ENCODE data around the gene AMPD1.

DNA sequence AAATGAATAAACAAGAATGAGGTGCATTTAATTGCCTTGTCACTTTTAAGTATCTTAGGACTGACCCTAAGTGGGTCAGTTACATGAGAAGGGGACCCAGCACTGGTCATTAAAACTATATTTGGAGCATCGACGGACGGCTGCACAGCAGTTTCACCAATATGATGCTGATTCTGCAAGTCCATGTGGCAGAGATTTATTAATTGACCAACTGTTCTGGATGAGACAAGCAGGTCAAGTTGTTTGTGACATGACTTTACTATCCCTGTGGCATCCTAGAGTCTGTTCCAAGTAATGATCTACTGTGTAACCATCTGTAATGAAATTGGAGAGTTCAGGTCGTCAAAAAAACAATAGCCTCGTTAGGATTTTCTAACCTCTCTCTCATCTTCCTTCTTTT, 9.5 kb downstream of the AMPD1 start:
- TF ChIP-seq, protein P1, sequence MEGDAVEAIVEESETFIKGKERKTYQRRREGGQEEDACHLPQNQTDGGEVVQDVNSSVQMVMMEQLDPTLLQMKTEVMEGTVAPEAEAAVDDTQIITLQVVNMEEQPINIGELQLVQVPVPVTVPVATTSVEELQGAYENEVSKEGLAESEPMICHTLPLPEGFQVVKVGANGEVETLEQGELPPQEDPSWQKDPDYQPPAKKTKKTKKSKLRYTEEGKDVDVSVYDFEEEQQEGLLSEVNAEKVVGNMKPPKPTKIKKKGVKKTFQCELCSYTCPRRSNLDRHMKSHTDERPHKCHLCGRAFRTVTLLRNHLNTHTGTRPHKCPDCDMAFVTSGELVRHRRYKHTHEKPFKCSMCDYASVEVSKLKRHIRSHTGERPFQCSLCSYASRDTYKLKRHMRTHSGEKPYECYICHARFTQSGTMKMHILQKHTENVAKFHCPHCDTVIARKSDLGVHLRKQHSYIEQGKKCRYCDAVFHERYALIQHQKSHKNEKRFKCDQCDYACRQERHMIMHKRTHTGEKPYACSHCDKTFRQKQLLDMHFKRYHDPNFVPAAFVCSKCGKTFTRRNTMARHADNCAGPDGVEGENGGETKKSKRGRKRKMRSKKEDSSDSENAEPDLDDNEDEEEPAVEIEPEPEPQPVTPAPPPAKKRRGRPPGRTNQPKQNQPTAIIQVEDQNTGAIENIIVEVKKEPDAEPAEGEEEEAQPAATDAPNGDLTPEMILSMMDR (IDR thresholded peaks at IDR 0.05; ENCODE audit: low read depth, low read length), result no peak
- TF ChIP-seq MYC (IDR thresholded peaks at IDR 0.05; ENCODE audit: low read depth, low read length) (no peak), POLR2A (IDR thresholded peaks at IDR 0.05; ENCODE audit: extremely low read depth, insufficient read length) (no peak)
